Neural cell (in vitro differentiated cells): Measurements from ENCODE around the gene PCNX2. TPM values are rescaled to one million over a fixed set of nuclear protein-coding genes. Genes with fewer than 3 reads are reported as not detected.

Experiments used
- H2AFZ ChIP-seq: fragments of 200-600, 300-800 bp; sonication (generic), shearing (Covaris generic); 2 replicates; pipeline ENCODE4 v1.6.0; 2014; ENCODE audit warnings: low read depth, mild to moderate bottlenecking, antibody characterized with exemption, low read length, moderate library complexity
- H3F3A ChIP-seq: fragments of 200-600 bp; shearing (Covaris generic); 2 replicates; pipeline ENCODE4 v1.6.1; 2016; ENCODE audit warnings: mild to moderate bottlenecking, moderate library complexity, mixed read lengths, antibody characterized with exemption, low read length; ENCODE audit not compliant: insufficient read depth, poor library complexity, severe bottlenecking
- H3K27ac ChIP-seq: fragments of 200-600, 300-800 bp; sonication (generic), shearing (Covaris generic); 2 replicates; pipeline ENCODE4 v1.5.1; 2014; ENCODE audit warnings: mild to moderate bottlenecking, low read length, moderate library complexity
- H3K27me3 ChIP-seq: fragments of 300-800, 200-600 bp; sonication (generic), shearing (Covaris generic); 2 replicates; pipeline ENCODE4 v1.6.0; 2014; ENCODE audit warnings: mild to moderate bottlenecking, low read depth, low read length, moderate library complexity; ENCODE audit not compliant: insufficient read depth
- H3K36me3 ChIP-seq: fragments of 300-800, 200-600 bp; sonication (generic), shearing (Covaris generic); 2 replicates; pipeline ENCODE4 v1.5.1; 2014; ENCODE audit warnings: mild to moderate bottlenecking, antibody characterized with exemption, low read length, moderate library complexity; ENCODE audit not compliant: insufficient read depth
- H3K4me2 ChIP-seq: fragments of 300-800, 200-600 bp; sonication (generic), shearing (Covaris generic); 2 replicates; pipeline ENCODE4 v1.6.0; 2014; ENCODE audit warnings: mild to moderate bottlenecking, low read length
- H3K4me3 ChIP-seq: fragments of 300-800, 200-600 bp; sonication (generic), shearing (Covaris generic); 2 replicates; pipeline ENCODE4 v1.5.1; 2014; ENCODE audit warnings: mild to moderate bottlenecking, low read length, moderate library complexity
- H3K79me2 ChIP-seq: fragments of 200-600 bp; shearing (Covaris generic); replicated peaks from 2 replicates; pipeline ENCODE4 v1.6.0; 2014; ENCODE audit warnings: mild to moderate bottlenecking, low read length, moderate library complexity; ENCODE audit not compliant: insufficient read depth
- H3K9ac ChIP-seq: fragments of 300-800, 200-600 bp; sonication (generic), shearing (Covaris generic); 2 replicates; pipeline ENCODE4 v1.6.1; 2016; ENCODE audit warnings: mild to moderate bottlenecking, low read length, mixed read lengths
- H3K9me2 ChIP-seq: fragments of 200-600 bp; shearing (Covaris generic); 2 replicates; pipeline ENCODE4 v1.6.1; 2016; ENCODE audit warnings: mild to moderate bottlenecking, low read length, mixed read lengths; ENCODE audit not compliant: insufficient read depth
- H3K9me3 ChIP-seq: fragments of 200-600, 300-800 bp; sonication (generic), shearing (Covaris generic); 2 replicates; pipeline ENCODE4 v1.6.1; 2016; ENCODE audit warnings: mild to moderate bottlenecking, mixed run types, low read length, moderate library complexity, mixed read lengths
- H4K20me1 ChIP-seq: fragments of 200-600 bp; shearing (Covaris generic); 2 replicates; pipeline ENCODE4 v1.6.1; 2016; ENCODE audit warnings: mild to moderate bottlenecking, mixed run types; ENCODE audit not compliant: insufficient read depth
- CTCF ChIP-seq: fragments of 450-650 bp; IDR thresholded peaks from 2 replicates; pipeline ENCODE4 v1.5.1; 2014; ENCODE audit warnings: antibody characterized with exemption, mild to moderate bottlenecking, moderate library complexity; ENCODE audit not compliant: poor library complexity, severe bottlenecking
- EP300 ChIP-seq: fragments of 450-650 bp; conservative IDR thresholded peaks from 2 replicates; pipeline ENCODE4 v1.6.1; 2014; ENCODE audit warnings: antibody characterized with exemption, mild to moderate bottlenecking, moderate library complexity; ENCODE audit not compliant: poor library complexity, severe bottlenecking
- EZH2 ChIP-seq: fragments of 200-600, 300-800 bp; shearing (Covaris generic), sonication (generic); IDR thresholded peaks from 2 replicates; pipeline ENCODE4 v1.6.1; 2014; ENCODE audit warnings: antibody characterized with exemption, low read length, borderline replicate concordance, mild to moderate bottlenecking; ENCODE audit not compliant: insufficient read depth, poor library complexity, severe bottlenecking
- MXI1 ChIP-seq: fragments of 450-650 bp; conservative IDR thresholded peaks from 2 replicates; pipeline ENCODE4 v1.6.1; 2014; ENCODE audit warnings: antibody characterized with exemption, mild to moderate bottlenecking; ENCODE audit not compliant: poor library complexity, severe bottlenecking
- POLR2AphosphoS5 ChIP-seq: IDR thresholded peaks from 2 replicates; pipeline ENCODE4 v1.6.1; 2012
- RAD21 ChIP-seq: fragments of 450-650 bp; conservative IDR thresholded peaks from 2 replicates; pipeline ENCODE4 v1.6.1; 2014; ENCODE audit warnings: antibody characterized with exemption, mild to moderate bottlenecking, moderate library complexity
- REST ChIP-seq: IDR thresholded peaks from 2 replicates; pipeline ENCODE4 v1.6.1; 2012; ENCODE audit warnings: borderline replicate concordance
- SMC3 ChIP-seq: fragments of 450-650 bp; conservative IDR thresholded peaks from 2 replicates; pipeline ENCODE4 v1.6.1; 2014; ENCODE audit warnings: antibody characterized with exemption, mild to moderate bottlenecking, moderate library complexity; ENCODE audit not compliant: poor library complexity
- TAF1 ChIP-seq: IDR thresholded peaks from 2 replicates; pipeline ENCODE4 v1.6.1; 2012; ENCODE audit warnings: low read depth
- polyA plus RNA-seq: library from polyadenylated mRNA; depleted of rRNA; stranded (reverse); fragments of >200 nt; gene quantifications from 2 replicates; pipeline ENCODE4 v1.2.3, GENCODE V29; 2014

PCNX2 gene
- polyA plus RNA-seq, 1 donor from 2014 or later = 17.2 TPM

GRCh38 chr1:233040494-233040893 is 255.0 kb downstream of the PCNX2 start:
- Histone ChIP-seq H3K4me2 (no peak overlapping the region), H3K79me2 (no peaks in the 10 kb centered on the region), H3F3A (no peaks in the 10 kb centered on the region), H2AFZ (no peak overlapping the region), H3K4me3 (no peak overlapping the region), H4K20me1 (no peaks in the 10 kb centered on the region), H3K9me3 (no peaks in the 10 kb centered on the region), H3K36me3 (no peaks in the 10 kb centered on the region), H3K27ac (no peak overlapping the region), H3K27me3 (no peaks in the 10 kb centered on the region), H3K9ac (no peak overlapping the region), H3K9me2 (no peaks in the 10 kb centered on the region)
- TF ChIP-seq EP300 (no peak), REST (no peak), CTCF (no peak), RAD21 (no peak), EZH2 (no peak)

GRCh38 chr1:233038581-233038980 is 256.9 kb downstream of the PCNX2 start:
- H3K27me3 ChIP-seq = no peaks in the 10 kb centered on the region
- H3K4me3 ChIP-seq = no peak overlapping the region
- no peaks in the 10 kb centered on the region for H4K20me1 ChIP-seq
- H3K4me2 ChIP-seq = no peak overlapping the region
- H3K79me2 ChIP-seq = no peaks in the 10 kb centered on the region
- TF ChIP-seq SMC3 (no peak), CTCF (no peak), MXI1 (no peak), TAF1 (no peak), POLR2AphosphoS5 (no peak), RAD21 (no peak), EZH2 (no peak), EP300 (no peak), REST (no peak)
- no peak overlapping the region for H3K9ac ChIP-seq
- H3F3A ChIP-seq = no peaks in the 10 kb centered on the region
- no peaks in the 10 kb centered on the region for H3K36me3 ChIP-seq
- H3K9me2 ChIP-seq = no peaks in the 10 kb centered on the region
- H3K27ac ChIP-seq = no peak overlapping the region
- no peaks in the 10 kb centered on the region for H3K9me3 ChIP-seq
- no peak overlapping the region for H2AFZ ChIP-seq
